ENCODE measurements around the gene LGR5.

Gene LGR5

GRCh38 chr12:71601546-71601945, 161.9 kb downstream of the LGR5 start:
- DNase-seq = no peak

- no peak for DNase-seq
Observed at GRCh38 chr12:71602761-71603577, 163.4 kb downstream of the LGR5 start.

GRCh38 chr12:71605039-71605438, 165.4 kb downstream of the LGR5 start:
- no peak for DNase-seq

- no peak for DNase-seq
Observed at GRCh38 chr12:71607494-71608330, 168.1 kb downstream of the LGR5 start.

GRCh38 chr12:71610031-71610795, 170.6 kb downstream of the LGR5 start:
- no peak for DNase-seq

- DNase-seq = no peak
Observed at GRCh38 chr12:71621938-71622337, 182.3 kb downstream of the LGR5 start.

- DNase-seq = no peak
Observed at GRCh38 chr12:71625476-71625875, 185.9 kb downstream of the LGR5 start.

GRCh38 chr12:71626098-71626497, 186.5 kb downstream of the LGR5 start:
- DNase-seq = no peak

GRCh38 chr12:71626768-71627167, 187.2 kb downstream of the LGR5 start:
- no peak for DNase-seq

- no peak for DNase-seq
Observed at GRCh38 chr12:71627438-71628002, 187.9 kb downstream of the LGR5 start.

Data from CD4-positive, alpha-beta T cell treated with Interleukin-15 for 1 hour (primary cell).